Kidney epithelial cell (primary cell): ENCODE measurements around the gene SRRM4. TPM values are rescaled to one million over a fixed set of nuclear protein-coding genes. Genes with fewer than 3 reads are reported as not detected.

Experiments
- DNase-seq: peaks from one replicate; pipeline ENCODE4 v3.0.0-alpha.2; 2010; ENCODE audit warnings: low read depth
- H3K27me3 ChIP-seq: 2 replicates; pipeline ENCODE4 v1.6.0; 2011; ENCODE audit warnings: low read length; ENCODE audit not compliant: control insufficient read depth, insufficient read depth
- H3K36me3 ChIP-seq: 2 replicates; pipeline ENCODE4 v1.5.1; 2011; ENCODE audit warnings: low read length; ENCODE audit not compliant: control insufficient read depth, insufficient read depth
- H3K4me3 ChIP-seq: 2 replicates; pipeline ENCODE4 v1.5.1; 2011; ENCODE audit warnings: low read depth, mild to moderate bottlenecking, control low read depth, low read length
- CTCF ChIP-seq: IDR thresholded peaks from 2 replicates; pipeline ENCODE4 v1.5.1; 2011; ENCODE audit warnings: mild to moderate bottlenecking, moderate library complexity, low read length, control low read depth, inconsistent platforms; ENCODE audit not compliant: insufficient read depth, poor library complexity, severe bottlenecking
- total RNA-seq: library from RNA; depleted of rRNA; stranded (reverse); fragments of >200 nt; gene quantifications from 2 replicates; pipeline ENCODE4 v1.2.3, GENCODE V29; 2015

The SRRM4 gene
- total RNA-seq, 1 donor from 2014 or later, result 0.42 TPM

- no peak for DNase-seq
- H3K36me3 ChIP-seq, result no peaks in the 10 kb centered on the region
- no peak for TF ChIP-seq CTCF
- H3K4me3 ChIP-seq, result no peak overlapping the region
- H3K27me3 ChIP-seq, result no peaks in the 10 kb centered on the region
Measured at GRCh38 chr12:119202544-119202943, 221.2 kb downstream of the SRRM4 start.

- DNase-seq, result no peak
- Histone ChIP-seq H3K27me3 (no peaks in the 10 kb centered on the region), H3K36me3 (no peaks in the 10 kb centered on the region), H3K4me3 (no peak overlapping the region)
- no peak for TF ChIP-seq CTCF
Measured at GRCh38 chr12:119204131-119204530, 222.8 kb downstream of the SRRM4 start.

GRCh38 chr12:119204671-119205285 lies 223.4 kb downstream of the SRRM4 start:
- no peak for TF ChIP-seq CTCF
- H3K4me3 ChIP-seq, result no peak overlapping the region
- no peaks in the 10 kb centered on the region for H3K36me3 ChIP-seq
- DNase-seq, result no peak
- no peaks in the 10 kb centered on the region for H3K27me3 ChIP-seq

- TF ChIP-seq CTCF, result no peak
- Histone ChIP-seq H3K36me3 (no peaks in the 10 kb centered on the region), H3K27me3 (no peaks in the 10 kb centered on the region), H3K4me3 (no peak overlapping the region)
- DNase-seq, result no peak
Measured at GRCh38 chr12:119206348-119207062, 225.2 kb downstream of the SRRM4 start.

GRCh38 chr12:119207063-119207560 lies 225.8 kb downstream of the SRRM4 start:
- Histone ChIP-seq H3K36me3 (no peaks in the 10 kb centered on the region), H3K27me3 (no peaks in the 10 kb centered on the region), H3K4me3 (no peak overlapping the region)
- no peak for DNase-seq
- no peak for TF ChIP-seq CTCF
